ENCODE data around the gene CLCNKA.
A peak's percentile ranks its signal among the peaks of the same experiment; 100 is the strongest.
"Not testable (repeated sequence)": the region's sequence is repeated elsewhere in the genome, so short reads cannot be mapped to it uniquely, and the experiment has no call there.

The CLCNKA gene

GRCh38 chr1:16017461-16018303, 4.2 kb upstream of the CLCNKA start, which contains the start of gene HSPB7:
Gene HSPB7 (minus strand): TSS chr1:16018043. CDS start chr1:16017963, 80 bp downstream.
- peak; percentile 32 for DNase-seq (ENCODE audit: low spot score)

GRCh38 chr1:16018308-16018707, 3.5 kb upstream of the CLCNKA start:
- no peak for DNase-seq (ENCODE audit: low spot score)

- no peak for DNase-seq (ENCODE audit: low spot score)
Measured at GRCh38 chr1:16018749-16019643, 2.8 kb upstream of the CLCNKA start.

GRCh38 chr1:16019644-16020277, 2.1 kb upstream of the CLCNKA start:
- DNase-seq (ENCODE audit: low spot score): peak; percentile 42

GRCh38 chr1:16020325-16020724, 1.5 kb upstream of the CLCNKA start:
- no peak for DNase-seq (ENCODE audit: low spot score)

GRCh38 chr1:16020878-16021277, 958 bp upstream of the CLCNKA start:
- DNase-seq (ENCODE audit: low spot score): not testable (repeated sequence)

- no peak for DNase-seq (ENCODE audit: low spot score)
Measured at GRCh38 chr1:16022393-16022792, 557 bp downstream of the CLCNKA start.

GRCh38 chr1:16023050-16023653, 1.3 kb downstream of the CLCNKA start:
- DNase-seq (ENCODE audit: low spot score): no peak

GRCh38 chr1:16026302-16026701, 4.5 kb downstream of the CLCNKA start:
- not testable (repeated sequence) for DNase-seq (ENCODE audit: low spot score)

GRCh38 chr1:16026723-16027484, 5.1 kb downstream of the CLCNKA start:
- no peak for DNase-seq (ENCODE audit: low spot score)

- no peak for DNase-seq (ENCODE audit: low spot score)
Measured at GRCh38 chr1:16028237-16029002, 6.6 kb downstream of the CLCNKA start.

- DNase-seq (ENCODE audit: low spot score): not testable (repeated sequence)
Measured at GRCh38 chr1:16029003-16029268, 7.1 kb downstream of the CLCNKA start.

- no peak for DNase-seq (ENCODE audit: low spot score)
Measured at GRCh38 chr1:16029288-16029687, 7.5 kb downstream of the CLCNKA start.

- no peak for DNase-seq (ENCODE audit: low spot score)
Measured at GRCh38 chr1:16031551-16031950, 9.7 kb downstream of the CLCNKA start.

- DNase-seq (ENCODE audit: low spot score): peak; percentile 83
Measured at GRCh38 chr1:16032388-16033102, 10.7 kb downstream of the CLCNKA start.

- DNase-seq (ENCODE audit: low spot score): not testable (repeated sequence)
Measured at GRCh38 chr1:16033103-16033632, 11.3 kb downstream of the CLCNKA start.

- DNase-seq (ENCODE audit: low spot score): not testable (repeated sequence)
Measured at GRCh38 chr1:16036461-16036860, 14.6 kb downstream of the CLCNKA start.

GRCh38 chr1:16038620-16038912, 16.7 kb downstream of the CLCNKA start:
- DNase-seq (ENCODE audit: low spot score): peak; percentile 55

- not testable (repeated sequence) for DNase-seq (ENCODE audit: low spot score)
Measured at GRCh38 chr1:16039871-16040270, 18.0 kb downstream of the CLCNKA start.

- no peak for DNase-seq (ENCODE audit: low spot score)
Measured at GRCh38 chr1:16041200-16041599, 19.4 kb downstream of the CLCNKA start.

Measured in kidney tubule cell (primary cell).